ENCODE data around the gene TOR4A.

DNA sequence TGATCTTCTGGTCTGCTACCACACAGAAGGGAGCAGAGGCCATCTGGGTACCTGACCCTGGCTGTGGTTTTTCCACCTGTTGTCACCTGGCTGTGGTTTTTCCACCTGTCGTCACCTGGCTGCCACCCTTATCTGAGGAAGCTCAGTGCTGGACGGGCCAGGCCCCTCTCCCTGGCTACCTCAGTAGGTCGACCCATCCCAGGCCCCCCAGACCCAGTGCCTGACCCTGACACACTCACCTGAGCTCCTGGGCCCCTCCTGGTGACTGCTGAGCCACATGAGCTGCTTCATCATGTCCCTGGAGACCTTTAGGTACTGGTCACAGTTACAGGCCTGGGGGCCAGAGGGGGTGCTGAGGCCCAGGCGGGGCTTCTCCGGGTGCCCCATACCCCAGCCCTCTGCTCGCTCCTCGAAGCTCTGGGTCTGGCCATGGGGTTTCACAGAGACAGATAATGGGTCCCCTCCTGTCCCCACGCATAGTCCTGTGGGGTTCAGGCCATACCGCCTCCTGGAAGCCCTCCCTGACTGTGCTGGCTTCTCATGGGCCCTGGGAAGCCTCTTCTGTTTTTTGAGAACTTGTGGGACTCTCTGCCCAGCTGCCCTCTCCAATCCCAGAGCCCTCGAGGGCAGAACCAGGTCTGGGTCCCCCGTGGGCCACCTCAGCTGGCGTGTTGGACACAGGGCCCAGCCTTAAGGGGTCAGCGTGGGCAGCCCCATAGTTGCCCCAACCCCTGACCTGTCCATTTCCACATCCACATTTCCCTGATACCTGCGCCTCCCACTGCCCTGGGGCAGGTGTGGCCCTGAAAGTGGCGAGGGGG, 32.1 kb downstream of the TOR4A start:
- TF ChIP-seq, protein P1, sequence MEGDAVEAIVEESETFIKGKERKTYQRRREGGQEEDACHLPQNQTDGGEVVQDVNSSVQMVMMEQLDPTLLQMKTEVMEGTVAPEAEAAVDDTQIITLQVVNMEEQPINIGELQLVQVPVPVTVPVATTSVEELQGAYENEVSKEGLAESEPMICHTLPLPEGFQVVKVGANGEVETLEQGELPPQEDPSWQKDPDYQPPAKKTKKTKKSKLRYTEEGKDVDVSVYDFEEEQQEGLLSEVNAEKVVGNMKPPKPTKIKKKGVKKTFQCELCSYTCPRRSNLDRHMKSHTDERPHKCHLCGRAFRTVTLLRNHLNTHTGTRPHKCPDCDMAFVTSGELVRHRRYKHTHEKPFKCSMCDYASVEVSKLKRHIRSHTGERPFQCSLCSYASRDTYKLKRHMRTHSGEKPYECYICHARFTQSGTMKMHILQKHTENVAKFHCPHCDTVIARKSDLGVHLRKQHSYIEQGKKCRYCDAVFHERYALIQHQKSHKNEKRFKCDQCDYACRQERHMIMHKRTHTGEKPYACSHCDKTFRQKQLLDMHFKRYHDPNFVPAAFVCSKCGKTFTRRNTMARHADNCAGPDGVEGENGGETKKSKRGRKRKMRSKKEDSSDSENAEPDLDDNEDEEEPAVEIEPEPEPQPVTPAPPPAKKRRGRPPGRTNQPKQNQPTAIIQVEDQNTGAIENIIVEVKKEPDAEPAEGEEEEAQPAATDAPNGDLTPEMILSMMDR (conservative IDR thresholded peaks at IDR 0.05 in 1 of 2, IDR thresholded peaks at IDR 0.05 in 1 of 2; ENCODE audit: extremely low read depth in 1 of 2, insufficient read depth in 1 of 2, low read depth in 1 of 2, low read length in 2 of 2): no peak
- no peak for TF ChIP-seq EZH2 (IDR thresholded peaks at IDR 0.05; ENCODE audit: borderline replicate concordance, low read length)

All from mammary epithelial cell (primary cell).